CD14-positive monocyte (primary cell): ENCODE results near the gene TPTE2. TPM values are rescaled to one million over a fixed set of nuclear protein-coding genes. Genes with fewer than 3 reads are reported as not detected.
A peak's percentile ranks its signal among the peaks of the same experiment; 100 is the strongest.

ENCODE experiments used
- DNase-seq, 3 donors: peaks; one replicate each; pipeline ENCODE4 v3.0.0-alpha.2; 2011 to 2022
- H2AFZ ChIP-seq: 2 replicates; pipeline ENCODE4 v1.6.0; 2012; ENCODE audit warnings: mild to moderate bottlenecking, low read depth, low read length, inconsistent platforms; ENCODE audit not compliant: insufficient read depth, poor library complexity, severe bottlenecking
- H3K27ac ChIP-seq, 2 donors: 1 replicate in 1 of 2; 2 replicates in 1 of 2; pipeline ENCODE4 v1.5.1; 2012 to 2013; ENCODE audit warnings: low read length in 2 of 2, control low read depth in 1 of 2, inconsistent platforms in 1 of 2, low read depth in 1 of 2, mild to moderate bottlenecking in 1 of 2
- H3K27me3 ChIP-seq, 2 donors: one replicate each; pipeline versions ENCODE4 v1.6.0 to v1.6.1; 2011 to 2013; ENCODE audit warnings: low read length in 2 of 2; ENCODE audit not compliant: control insufficient read depth in 2 of 2, insufficient read depth in 2 of 2
- H3K36me3 ChIP-seq, 2 donors: replicated peaks in 1 of 2; 1 replicate in 1 of 2; 2 replicates in 1 of 2; pipeline versions ENCODE4 v1.5.1 to v1.6.1; 2012 to 2013; ENCODE audit warnings: low read length in 2 of 2, control low read depth in 1 of 2, inconsistent platforms in 1 of 2, mild to moderate bottlenecking in 1 of 2; ENCODE audit not compliant: insufficient read depth in 2 of 2, control insufficient read depth in 1 of 2
- H3K4me1 ChIP-seq, 2 donors: 1 replicate in 1 of 2; 2 replicates in 1 of 2; pipeline versions ENCODE4 v1.5.1 to v1.6.1; 2012 to 2013; ENCODE audit warnings: low read length in 2 of 2, control low read depth in 1 of 2, inconsistent platforms in 1 of 2, mild to moderate bottlenecking in 1 of 2, moderate library complexity in 1 of 2; ENCODE audit not compliant: insufficient read depth in 2 of 2, control insufficient read depth in 1 of 2
- H3K4me2 ChIP-seq: replicated peaks from 2 replicates; pipeline ENCODE3; 2012; ENCODE audit warnings: low read length, moderate library complexity, mild to moderate bottlenecking; ENCODE audit not compliant: poor library complexity, severe bottlenecking; ENCODE audit errors: extremely low read depth
- H3K4me3 ChIP-seq, 3 experiments: fragments of 200-600 bp in 1 of 3; sonication (generic) in 1 of 3; replicated peaks in 1 of 3; 1 replicate in 2 of 3; 2 replicates in 1 of 3; pipeline ENCODE4 v1.5.1; 2011 to 2013; ENCODE audit warnings: low read length in 3 of 3, mild to moderate bottlenecking in 3 of 3, control low read depth in 2 of 3, low read depth in 2 of 3, inconsistent platforms in 1 of 3, moderate library complexity in 1 of 3
- H3K79me2 ChIP-seq: 2 replicates; pipeline ENCODE4 v1.6.0; 2012; ENCODE audit warnings: mild to moderate bottlenecking, control low read depth, inconsistent platforms, low read length, moderate library complexity; ENCODE audit not compliant: insufficient read depth
- H3K9ac ChIP-seq: 2 replicates; pipeline ENCODE4 v1.6.0; 2017; ENCODE audit warnings: low read length, mild to moderate bottlenecking; ENCODE audit not compliant: insufficient read depth, poor library complexity, severe bottlenecking
- H3K9me3 ChIP-seq, 2 donors: replicated peaks in 1 of 2; 1 replicate in 1 of 2; 2 replicates in 1 of 2; pipeline versions ENCODE4 v1.5.1 to v1.6.1; 2012 to 2013; ENCODE audit warnings: low read length in 2 of 2, control low read depth in 1 of 2; ENCODE audit not compliant: control insufficient read depth in 1 of 2, insufficient read depth in 1 of 2
- H4K20me1 ChIP-seq: 2 replicates; pipeline ENCODE4 v1.6.0; 2012; ENCODE audit warnings: mild to moderate bottlenecking, low read length, control low read depth, moderate library complexity; ENCODE audit not compliant: insufficient read depth
- H3K27ac Mint-ChIP-seq, 7 donors: one replicate each; pipeline ENCODE4 v1.8.0; 2020; ENCODE audit warnings: mild to moderate bottlenecking in 7 of 7, mixed read lengths in 7 of 7, moderate library complexity in 6 of 7, inconsistent platforms in 2 of 7
- H3K27me3 Mint-ChIP-seq, 3 donors: one replicate each; pipeline ENCODE4 v1.8.0; 2021 to 2022; ENCODE audit warnings: low read depth in 3 of 3, mild to moderate bottlenecking in 3 of 3, mixed read lengths in 3 of 3, moderate library complexity in 3 of 3, inconsistent platforms in 1 of 3
- H3K36me3 Mint-ChIP-seq, 2 donors: one replicate each; pipeline ENCODE4 v1.8.0; 2020; ENCODE audit warnings: mixed read lengths in 2 of 2, inconsistent platforms in 1 of 2, mild to moderate bottlenecking in 1 of 2
- H3K4me1 Mint-ChIP-seq: one replicate; pipeline ENCODE4 v1.8.0; 2020; ENCODE audit warnings: mild to moderate bottlenecking, mixed read lengths
- H3K4me3 Mint-ChIP-seq, 2 donors: one replicate each; pipeline ENCODE4 v1.8.0; 2020; ENCODE audit warnings: mild to moderate bottlenecking in 2 of 2, mixed read lengths in 2 of 2, moderate library complexity in 1 of 2
- H3K9me3 Mint-ChIP-seq, 7 donors: one replicate each; pipeline ENCODE4 v1.8.0; 2020 to 2022; ENCODE audit warnings: mixed read lengths in 7 of 7, mild to moderate bottlenecking in 6 of 7, moderate library complexity in 6 of 7, inconsistent platforms in 2 of 7
- CTCF ChIP-seq: fragments of 200-600 bp; IDR thresholded peaks from one replicate; pipeline ENCODE4 v1.8.0; 2022; ENCODE audit warnings: antibody characterized with exemption, mild to moderate bottlenecking
- WGBS: methylation state at CpG from one replicate; pipeline ENCODE4 v1.1.5; 2013; ENCODE audit warnings: missing lambda C conversion rate; ENCODE audit not compliant: insufficient coverage; 5-methylcytosine and 5-hydroxymethylcytosine counted together
- intact Hi-C, 2 donors: fragments of 100-400 bp; cut with micrococcal nuclease; formaldehyde crosslinking; loops; one replicate each; pipeline versions ENCODE4 v1.15.0 to v1.15.1; 2023
- polyA plus RNA-seq, 3 donors: library from polyadenylated mRNA; depleted of rRNA in 1 of 3; unstranded in 2 of 3; stranded (reverse) in 1 of 3; fragments of 300-500 nt in 2 of 3; fragments of >200 nt in 1 of 3; fragmentation: Illumina TruSeq in 2 of 3; gene quantifications; 1 replicate in 2 of 3; 2 replicates in 1 of 3; pipeline ENCODE4 v1.2.3, GENCODE V29; 2012 to 2021

Gene TPTE2
- polyA plus RNA-seq, 3 donors = not detected

- peaks cover 21 to 40% of the 10 kb centered on the region in 2 donors for H3K27me3 ChIP-seq
- Mint-ChIP-seq H3K36me3 (peaks cover 0 to 3% of the 10 kb centered on the region in 2 donors), H3K4me3 (peak overlapping the region; percentile 68 to 86), H3K27ac (no peak overlapping the region), H3K4me1 (peaks cover 5% of the 10 kb centered on the region), H3K27me3 (peaks cover 47 to 72% (median 52%) of the 10 kb centered on the region in 3 donors), H3K9me3 (peaks cover 3 to 42% (median 18%) of the 10 kb centered on the region in 7 donors)
- H3K27ac ChIP-seq = no peak overlapping the region
- WGBS = 2% methylated on average over 107 of the region's 108 CpGs
- no peak for DNase-seq
- H4K20me1 ChIP-seq = no peaks in the 10 kb centered on the region
- TF ChIP-seq CTCF = no peak
- peaks cover 0 to 11% of the 10 kb centered on the region in 2 donors for H3K4me1 ChIP-seq
- H3K9me3 ChIP-seq = peaks cover 5 to 17% of the 10 kb centered on the region in 2 donors
- peak overlapping the region; percentile 49 for H3K9ac ChIP-seq
- peak overlapping the region in 1 of 3 experiments; percentile 69 for H3K4me3 ChIP-seq
- H3K79me2 ChIP-seq = no peaks in the 10 kb centered on the region
- H3K4me2 ChIP-seq = peak overlapping the region; percentile 71
- H2AFZ ChIP-seq = peak overlapping the region; percentile 72
- no peaks in the 10 kb centered on the region for H3K36me3 ChIP-seq
- intact Hi-C loops = no loop called here
These were observed 40.7 kb upstream of the TPTE2 start for GRCh38 chr13:19601749-19602725.

DNA sequence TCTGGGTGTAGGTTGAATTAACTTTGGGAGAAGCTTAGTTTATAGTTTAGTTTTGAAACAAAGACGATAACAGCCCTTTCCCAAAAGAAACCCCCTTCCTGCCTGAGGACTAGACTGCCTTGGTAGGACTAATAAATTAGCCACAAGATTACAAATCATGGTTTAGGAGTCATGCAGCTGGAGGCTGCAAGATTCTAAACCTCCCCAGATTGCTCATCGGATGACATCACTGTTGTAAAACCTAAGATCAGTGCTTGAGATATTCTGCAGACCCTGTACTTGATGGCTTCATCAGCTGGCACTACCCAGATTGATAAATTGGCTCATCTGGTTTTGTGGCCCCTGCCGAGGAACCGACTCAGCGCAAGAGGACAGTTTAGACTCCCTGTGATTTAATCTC lies 36.2 kb upstream of the TPTE2 start:
- 90% methylated on average over 1 of the region's 5 CpGs for WGBS
- Histone ChIP-seq H3K4me1 (peaks cover 0 to 11% of the 10 kb centered on the region in 2 donors), H2AFZ (no peak overlapping the region), H3K27me3 (peaks cover 6 to 20% of the 10 kb centered on the region in 2 donors), H3K27ac (no peak overlapping the region), H4K20me1 (no peaks in the 10 kb centered on the region), H3K79me2 (no peaks in the 10 kb centered on the region), H3K9me3 (peaks cover 0 to under 1% of the 10 kb centered on the region in 2 donors), H3K4me3 (no peak overlapping the region), H3K4me2 (no peak overlapping the region), H3K9ac (no peak overlapping the region), H3K36me3 (no peaks in the 10 kb centered on the region)
- no peak for TF ChIP-seq CTCF
- H3K36me3 Mint-ChIP-seq = no peaks in the 10 kb centered on the region
- H3K4me1 Mint-ChIP-seq = peaks cover 4% of the 10 kb centered on the region
- intact Hi-C loops = no loop called here
- H3K27me3 Mint-ChIP-seq = peaks cover 33 to 47% (median 33%) of the 10 kb centered on the region in 3 donors
- peak in 1 of 3 donors; percentile 17 for DNase-seq
- peaks cover 0 to 19% (median 2%) of the 10 kb centered on the region in 7 donors for H3K9me3 Mint-ChIP-seq
- H3K27ac Mint-ChIP-seq = no peak overlapping the region
- no peak overlapping the region for H3K4me3 Mint-ChIP-seq
